HTERT RPE-1 (cell line): ENCODE results near the gene GSE1.

ENCODE experiments used
- in situ Hi-C: fragments of 300-500 bp; cut with MboI; formaldehyde crosslinking; loops from 4 replicates; pipeline ENCODE4 v1.14.3; 2020; ENCODE audit warnings: low sequenced_read_pairs

Gene GSE1

DNA sequence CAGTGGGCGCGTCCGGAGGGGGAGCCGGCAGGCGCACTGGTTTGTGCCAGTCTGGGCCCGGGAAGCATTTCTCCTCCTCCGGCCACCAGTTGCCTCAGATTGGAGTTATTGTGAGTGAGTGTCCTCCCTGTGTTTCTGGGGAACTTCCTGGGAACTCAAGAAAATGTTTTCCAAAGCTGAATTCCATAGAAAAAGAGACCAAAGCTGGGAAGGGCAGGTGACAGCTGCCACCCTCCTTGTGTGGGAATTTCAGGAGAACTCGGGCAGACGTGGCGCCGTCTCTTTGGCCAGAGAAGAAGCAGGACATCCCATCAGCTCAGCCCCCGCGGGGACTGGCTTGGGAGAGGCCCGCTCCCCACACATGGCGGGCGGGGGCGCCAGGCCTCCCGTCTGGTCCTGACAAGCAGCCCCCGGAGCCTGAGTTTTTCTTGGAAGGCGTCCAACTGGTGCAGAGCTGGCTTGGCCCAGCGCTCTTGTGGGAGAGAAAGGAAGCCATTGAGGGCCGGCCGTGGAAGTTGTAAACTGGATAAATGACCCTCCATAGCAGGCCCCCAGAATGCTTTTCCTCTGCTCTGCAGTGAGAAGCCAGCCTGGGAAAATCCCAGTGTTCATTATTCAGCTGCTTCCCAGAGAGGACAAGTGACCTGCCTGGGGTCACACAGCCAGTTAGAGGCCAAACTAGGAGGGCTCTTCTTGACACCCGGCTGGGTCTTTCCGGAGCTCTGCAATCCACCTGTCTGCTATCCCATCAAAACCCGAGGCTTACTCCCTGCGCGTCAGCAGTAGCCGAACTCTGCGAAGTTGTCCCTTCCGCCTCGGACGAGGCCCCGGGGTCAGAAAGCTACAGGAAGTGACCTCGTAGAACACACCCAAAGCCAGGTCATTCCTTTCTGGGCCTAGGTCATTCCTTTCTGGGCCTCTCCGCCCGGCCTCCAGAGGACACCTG is 39.2 kb upstream of the GSE1 start:
- in situ Hi-C loops = no loop called here

DNA sequence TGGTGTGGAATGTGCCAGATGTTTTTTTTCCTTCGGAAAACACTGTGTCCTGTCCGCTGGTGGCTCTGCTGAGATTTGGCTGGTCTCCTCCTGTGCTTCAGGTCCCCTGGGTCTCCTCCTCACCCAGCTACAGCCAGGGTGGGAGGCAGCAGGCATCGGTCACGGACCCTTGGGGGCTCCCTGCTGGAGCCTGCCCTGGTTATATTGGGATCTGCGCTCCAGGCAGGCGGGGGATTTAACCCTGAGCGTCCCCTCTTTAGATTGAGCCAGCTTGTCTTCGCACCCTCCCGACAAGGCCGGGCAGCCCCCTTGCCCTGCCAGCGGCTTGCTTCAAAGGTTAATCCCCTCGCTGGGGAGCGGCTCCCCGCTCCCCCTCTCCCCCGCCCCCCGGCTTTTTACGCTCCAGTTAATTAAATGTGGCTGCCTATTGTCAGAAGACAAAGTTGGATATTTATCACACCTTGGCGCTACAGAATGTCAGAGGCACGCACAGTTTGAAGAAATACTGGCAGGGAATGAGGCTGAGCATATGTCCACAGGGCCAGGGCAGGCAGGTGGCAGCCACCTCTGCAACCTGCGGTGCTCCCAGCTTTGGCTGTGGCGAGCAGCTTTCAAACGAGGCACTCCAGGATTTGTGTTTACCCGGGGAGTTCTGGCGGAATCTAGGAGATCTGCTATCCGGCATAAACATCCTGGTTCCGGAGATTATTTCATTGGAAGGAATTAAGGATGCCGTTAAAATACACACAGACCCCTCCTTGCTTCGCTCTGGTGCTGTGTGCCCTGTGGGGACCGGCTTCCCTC is 38.2 kb upstream of the GSE1 start:
- in situ Hi-C loops = no loop called here

DNA sequence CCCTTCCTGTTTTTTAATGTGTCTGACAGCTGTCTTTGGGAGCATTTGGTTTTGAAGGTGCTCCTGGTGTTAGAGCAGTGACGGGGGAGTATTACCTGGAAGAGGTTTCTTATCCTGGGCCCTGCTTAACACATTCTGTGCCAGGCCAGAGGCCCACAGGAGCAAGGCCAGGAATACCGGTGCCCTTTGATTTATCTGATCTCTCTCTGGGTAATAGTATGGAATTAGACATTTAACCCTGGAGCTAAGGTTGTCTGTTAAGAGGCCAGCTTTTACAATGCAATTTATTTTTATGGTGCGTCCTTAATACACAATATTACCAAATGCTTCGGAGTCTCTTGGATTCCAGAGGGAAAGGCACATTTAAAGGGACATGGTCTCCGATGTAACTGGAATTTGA is 37.2 kb upstream of the GSE1 start:
- in situ Hi-C loops = no loop called here

DNA sequence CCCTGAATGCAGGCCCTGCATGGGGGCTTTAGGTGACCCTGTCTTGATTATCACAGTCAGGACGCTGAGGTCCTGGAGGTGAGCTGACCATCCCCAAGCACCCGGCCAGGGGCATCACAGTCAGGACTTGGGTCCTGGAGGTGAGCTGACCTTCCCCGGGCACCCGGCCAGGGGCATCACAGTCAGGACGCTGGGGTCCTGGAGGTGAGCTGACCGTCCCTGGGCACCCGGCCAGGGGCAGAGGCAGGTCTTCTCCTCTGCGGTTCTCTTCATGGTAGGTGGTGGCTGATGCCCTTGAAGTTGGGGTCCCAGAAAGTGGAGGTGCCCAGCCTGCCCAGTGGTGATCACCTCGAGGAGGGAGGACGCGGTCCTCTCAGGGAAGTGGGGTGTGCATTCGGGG is 36.2 kb upstream of the GSE1 start:
- in situ Hi-C loops = no loop called here

DNA sequence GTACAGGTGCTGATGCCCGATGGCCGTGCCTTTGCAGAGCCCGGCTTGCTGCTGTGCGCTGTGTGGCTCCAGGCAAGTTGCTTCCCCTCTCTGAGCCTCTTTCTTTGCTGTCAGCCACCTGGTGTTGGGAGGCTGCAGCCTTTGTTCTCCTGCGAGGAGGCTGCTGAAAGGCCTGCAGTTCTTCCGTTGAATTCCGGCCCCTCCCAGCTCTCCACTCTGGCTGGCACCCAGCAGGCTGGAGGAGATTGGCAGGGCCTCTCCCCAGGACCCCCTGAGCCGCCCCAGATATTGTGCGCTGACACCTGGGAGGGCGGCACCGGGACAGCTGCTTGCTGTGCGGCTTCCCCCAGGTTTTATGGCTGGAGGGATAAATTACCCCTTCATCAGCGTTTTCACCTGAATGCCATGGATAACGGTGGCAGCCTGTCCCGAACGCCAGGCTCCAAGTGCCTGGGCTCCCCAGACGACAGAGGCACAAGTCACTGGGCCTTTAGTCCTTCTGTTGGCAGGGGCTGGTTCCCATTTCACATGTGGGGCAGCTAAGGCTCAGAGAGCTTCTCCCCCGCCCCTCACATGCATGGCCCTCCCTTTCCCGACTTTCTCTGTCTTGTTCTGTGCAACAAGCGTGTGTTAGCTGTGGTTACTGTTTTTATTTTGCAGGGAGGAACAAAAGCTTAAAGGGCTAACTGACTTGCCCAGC is 35.1 kb upstream of the GSE1 start:
- in situ Hi-C loops = no loop called here

- in situ Hi-C loops = no loop called here
These were observed 34.5 kb upstream of the GSE1 start for GRCh38 chr16:85578599-85578948.

GRCh38 chr16:85579191-85579590 is 33.9 kb upstream of the GSE1 start:
- in situ Hi-C loops = no loop called here

DNA sequence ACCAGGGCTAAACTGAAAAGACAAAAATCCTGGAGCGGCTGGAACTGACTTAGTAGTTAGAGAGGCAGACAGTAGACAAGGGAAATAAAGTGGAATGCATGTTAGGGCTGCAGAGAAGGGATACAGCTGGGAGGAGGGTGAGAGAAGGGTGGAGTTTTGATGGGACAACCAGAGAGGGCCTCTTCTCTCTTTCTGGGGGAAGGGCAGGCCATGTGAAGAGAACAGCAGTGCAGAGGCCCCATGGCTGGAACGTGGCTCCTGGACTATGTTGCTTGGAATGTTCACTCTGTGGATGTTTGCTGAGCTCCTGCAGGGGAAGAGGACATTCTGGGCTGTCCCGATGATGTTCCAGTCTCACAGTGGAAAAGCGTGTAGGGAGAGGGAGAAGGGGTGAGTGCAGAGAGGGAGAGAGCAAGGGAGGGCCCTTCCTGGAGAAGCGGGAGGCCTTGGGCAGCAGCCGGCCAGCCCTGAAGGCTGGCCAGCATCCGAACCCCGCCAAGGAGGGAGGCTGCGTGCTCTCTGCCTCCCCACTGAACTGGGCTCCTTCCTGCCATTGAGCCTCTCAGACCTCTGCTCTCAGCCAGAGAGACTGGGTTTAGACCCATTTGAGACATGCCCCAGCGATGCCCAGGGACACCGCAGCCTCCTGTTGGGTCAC is 33.1 kb upstream of the GSE1 start:
- in situ Hi-C loops = no loop called here

DNA sequence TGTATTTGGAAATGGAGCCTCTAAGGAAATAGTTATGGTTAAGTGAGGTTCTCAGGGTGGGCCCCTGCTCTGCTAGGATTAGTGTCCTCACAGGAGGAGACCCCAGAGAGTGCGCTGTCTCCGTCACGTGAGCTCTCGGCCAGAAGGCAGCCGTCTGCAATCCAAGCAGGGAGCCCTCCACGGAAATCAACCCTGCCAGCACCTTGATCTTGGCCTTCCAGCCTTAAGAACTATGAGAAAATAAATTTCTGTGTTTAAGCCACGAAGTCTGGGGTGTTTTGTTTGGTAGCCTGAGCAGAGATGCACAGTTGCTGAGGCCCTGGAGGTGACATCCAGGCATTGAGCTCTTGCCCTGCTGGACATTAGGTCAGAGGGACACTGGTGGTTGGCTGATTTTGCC is 32.4 kb upstream of the GSE1 start:
- in situ Hi-C loops = no loop called here

- in situ Hi-C loops = no loop called here
These were observed 30.7 kb upstream of the GSE1 start for GRCh38 chr16:85582229-85582991.

DNA sequence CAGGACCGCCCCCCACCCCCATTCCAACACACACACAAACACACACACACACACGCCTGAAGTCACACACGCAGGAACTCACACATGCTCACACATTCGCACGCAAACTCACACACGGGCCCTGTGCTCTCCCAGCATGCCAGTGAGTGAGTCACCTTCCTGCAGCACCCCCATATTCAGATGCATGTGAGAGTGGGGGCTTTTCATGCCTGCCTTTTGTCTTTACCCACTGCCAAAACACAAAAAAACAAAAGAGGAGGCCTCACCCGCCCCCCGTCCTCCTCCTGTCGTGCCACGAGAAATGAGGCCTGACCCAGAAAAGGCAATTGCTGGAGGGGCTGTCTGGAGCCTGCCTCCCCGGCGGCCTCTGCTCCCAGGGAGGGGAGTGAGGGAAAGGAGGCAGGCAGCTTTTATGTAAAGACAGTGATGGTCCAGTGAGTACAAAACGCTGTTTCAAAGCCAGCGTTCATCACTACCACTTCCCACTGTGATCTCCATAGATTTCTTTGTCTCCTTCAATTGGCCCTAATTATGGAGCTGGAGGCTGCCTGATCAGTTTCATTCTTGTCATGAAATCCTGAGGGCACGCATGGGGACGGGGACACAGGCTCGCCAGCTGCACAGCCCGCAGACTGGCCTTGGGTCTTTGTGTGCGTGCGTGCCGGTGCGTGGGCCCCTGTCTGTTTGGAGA is 29.5 kb upstream of the GSE1 start:
- in situ Hi-C loops = no loop called here

DNA sequence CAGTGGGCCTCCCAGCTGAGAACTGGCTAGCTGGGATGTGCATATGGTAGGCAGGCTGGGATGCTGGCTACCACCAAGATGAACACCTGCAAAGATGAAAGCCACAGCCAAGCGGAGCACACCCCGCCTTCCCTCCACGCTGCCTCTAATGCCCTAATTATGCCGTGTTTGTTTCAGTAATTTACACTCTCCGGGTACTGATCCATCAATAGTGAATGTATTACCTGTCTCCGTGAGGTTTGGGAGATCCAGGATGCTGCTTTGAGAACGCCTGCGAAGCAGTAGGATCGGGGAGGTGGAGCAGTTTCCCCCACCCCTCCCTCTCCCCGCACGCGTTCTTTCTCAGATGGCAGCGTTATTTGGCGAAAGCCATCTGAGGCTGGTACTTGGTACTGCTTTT is 28.9 kb upstream of the GSE1 start:
- in situ Hi-C loops = no loop called here

DNA sequence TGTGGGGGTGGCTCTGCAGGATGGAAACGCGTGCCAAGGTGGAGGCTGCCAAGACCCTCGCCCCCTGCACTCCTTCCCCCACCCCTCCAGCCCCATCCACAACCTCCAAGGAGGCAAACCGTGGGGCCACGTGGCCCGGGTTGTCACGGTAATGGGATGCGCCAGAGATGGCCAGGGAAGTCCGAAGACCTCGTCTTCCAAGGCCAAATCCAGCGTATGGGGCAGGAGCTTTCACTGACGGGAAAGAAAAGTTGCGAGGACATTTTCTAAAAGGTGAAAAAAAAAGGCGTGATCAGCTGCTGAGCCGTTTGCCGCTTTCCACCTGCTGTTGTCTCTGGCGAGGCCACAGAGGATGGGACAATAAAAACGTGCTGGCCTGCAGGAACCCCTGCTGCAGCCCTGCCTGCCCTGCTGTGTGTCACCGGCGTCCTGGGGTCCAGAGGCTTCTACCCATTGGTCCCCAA is 28.3 kb upstream of the GSE1 start:
- in situ Hi-C loops = no loop called here

DNA sequence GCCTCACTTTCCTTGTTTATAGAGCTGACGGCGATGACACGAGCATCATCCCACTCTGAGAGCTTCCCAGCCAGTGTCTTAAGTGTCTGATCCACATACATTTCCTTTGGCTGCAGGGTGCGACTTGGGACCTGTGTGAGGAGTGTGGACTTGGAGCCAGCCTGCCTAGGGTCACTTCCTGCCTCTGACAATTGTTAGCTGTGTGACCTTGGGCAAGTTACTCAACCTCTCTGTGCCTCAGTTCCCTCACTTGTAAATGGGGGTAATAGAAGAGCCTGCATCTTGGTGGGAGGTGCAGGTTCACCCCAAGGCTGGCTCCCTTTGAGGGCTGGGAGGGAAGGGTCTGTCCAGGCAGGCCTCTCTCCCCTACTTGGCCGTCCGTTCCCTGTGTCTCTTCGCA is 27.4 kb upstream of the GSE1 start:
- in situ Hi-C loops = no loop called here

- in situ Hi-C loops = no loop called here
These were observed 26.6 kb upstream of the GSE1 start for GRCh38 chr16:85586380-85587104.

GRCh38 chr16:85587762-85588556 is 25.2 kb upstream of the GSE1 start:
- in situ Hi-C loops = no loop called here

DNA sequence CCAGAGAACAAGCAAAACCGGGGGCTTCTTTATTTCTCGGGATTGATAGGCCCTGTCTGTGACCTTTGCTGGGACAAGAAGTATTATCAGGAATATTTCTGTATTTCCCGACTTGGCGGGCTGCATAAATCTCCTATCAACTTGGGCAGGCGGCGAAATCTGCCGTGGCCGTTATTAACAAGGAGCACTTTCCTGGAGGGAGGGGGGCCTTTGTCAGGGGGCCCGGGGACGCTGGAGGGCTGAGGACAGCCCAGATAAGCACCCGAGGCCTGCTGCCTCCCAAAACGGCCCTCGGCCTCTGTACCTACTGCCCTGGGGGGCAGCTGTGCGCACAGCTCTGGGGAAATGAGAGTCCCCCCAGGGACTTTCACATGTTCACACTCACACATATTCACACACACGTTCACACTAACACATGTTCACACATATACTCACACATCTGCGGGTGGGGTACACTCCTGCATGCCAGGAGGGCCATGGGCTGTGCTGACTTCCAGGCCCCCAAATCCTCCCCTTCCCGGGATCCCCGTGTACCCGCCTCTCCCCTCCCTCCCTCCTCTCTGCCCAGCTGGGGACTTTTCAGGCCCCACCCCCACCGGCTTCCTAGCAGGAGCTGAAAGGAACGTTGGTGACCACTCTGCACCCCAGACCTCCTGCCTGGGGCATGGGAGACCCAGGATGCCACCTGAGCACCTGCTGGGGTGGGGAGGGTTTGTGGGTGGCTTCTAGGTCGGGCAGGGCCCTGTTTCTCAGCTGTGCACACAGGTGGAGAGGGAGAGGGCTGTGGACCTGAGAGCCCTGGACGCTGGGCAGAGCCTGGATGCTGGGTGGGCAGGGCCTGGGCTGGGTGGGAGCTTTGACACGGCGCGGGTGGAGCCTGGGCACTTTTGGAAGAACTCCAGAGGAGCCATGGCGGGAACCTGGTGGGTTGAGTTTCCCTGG is 24.3 kb upstream of the GSE1 start:
- in situ Hi-C loops = no loop called here
